GM19238 (cell line): Measurements from ENCODE around the gene CD55.

Experiments
- DNase-seq: peaks from one replicate; pipeline ENCODE4 v3.0.0; 2011; ENCODE audit warnings: low spot score; ENCODE audit not compliant: insufficient read length

CD55 gene, protein sequence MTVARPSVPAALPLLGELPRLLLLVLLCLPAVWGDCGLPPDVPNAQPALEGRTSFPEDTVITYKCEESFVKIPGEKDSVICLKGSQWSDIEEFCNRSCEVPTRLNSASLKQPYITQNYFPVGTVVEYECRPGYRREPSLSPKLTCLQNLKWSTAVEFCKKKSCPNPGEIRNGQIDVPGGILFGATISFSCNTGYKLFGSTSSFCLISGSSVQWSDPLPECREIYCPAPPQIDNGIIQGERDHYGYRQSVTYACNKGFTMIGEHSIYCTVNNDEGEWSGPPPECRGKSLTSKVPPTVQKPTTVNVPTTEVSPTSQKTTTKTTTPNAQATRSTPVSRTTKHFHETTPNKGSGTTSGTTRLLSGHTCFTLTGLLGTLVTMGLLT

GRCh38 chr1:207321079-207321789 is at the start of gene CD55:
Gene CD55, plus strand, starts transcription at chr1:207321678. Its CDS starts 88 bp downstream, at chr1:207321766.
- peak; percentile 69 for DNase-seq

DNA sequence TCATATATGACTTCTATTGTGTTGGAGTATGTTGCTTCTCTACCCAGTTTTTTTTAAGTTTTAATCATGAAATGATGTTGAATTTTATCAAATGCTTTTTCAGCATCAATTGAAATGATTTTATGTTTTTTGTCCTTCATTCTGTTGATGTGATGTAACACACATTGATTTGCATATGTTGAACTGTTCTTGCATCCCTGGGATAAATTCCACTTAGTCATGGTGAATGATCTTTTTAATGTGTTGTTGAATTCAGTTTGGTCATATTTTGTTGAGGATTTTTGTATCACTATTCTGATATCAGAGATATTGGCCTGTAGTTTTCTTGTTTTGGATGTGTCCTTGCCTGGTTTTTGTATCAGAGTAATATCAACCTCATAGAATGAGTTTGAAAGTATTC is 46.6 kb upstream of the CD55 start:
- no peak for DNase-seq

DNA sequence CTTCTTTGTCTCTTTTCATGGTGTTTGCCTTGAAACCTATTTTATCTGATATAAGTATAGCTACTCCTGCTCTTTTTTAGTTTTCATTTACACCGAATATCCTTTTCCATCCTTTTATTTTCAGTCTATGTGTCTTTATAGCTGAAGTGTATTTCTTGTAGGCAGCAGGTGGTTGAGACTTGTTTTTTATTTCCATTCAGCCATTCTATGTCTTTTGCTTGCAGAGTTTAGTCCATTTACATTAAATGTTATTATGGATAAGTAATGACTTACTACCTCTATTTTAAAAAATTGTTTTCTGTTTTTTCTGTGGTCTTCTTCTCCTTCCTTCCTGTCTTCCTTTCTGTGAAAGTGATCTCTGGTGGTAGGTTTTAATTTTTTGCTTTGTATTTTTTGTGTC is 45.0 kb upstream of the CD55 start:
- DNase-seq: no peak

DNA sequence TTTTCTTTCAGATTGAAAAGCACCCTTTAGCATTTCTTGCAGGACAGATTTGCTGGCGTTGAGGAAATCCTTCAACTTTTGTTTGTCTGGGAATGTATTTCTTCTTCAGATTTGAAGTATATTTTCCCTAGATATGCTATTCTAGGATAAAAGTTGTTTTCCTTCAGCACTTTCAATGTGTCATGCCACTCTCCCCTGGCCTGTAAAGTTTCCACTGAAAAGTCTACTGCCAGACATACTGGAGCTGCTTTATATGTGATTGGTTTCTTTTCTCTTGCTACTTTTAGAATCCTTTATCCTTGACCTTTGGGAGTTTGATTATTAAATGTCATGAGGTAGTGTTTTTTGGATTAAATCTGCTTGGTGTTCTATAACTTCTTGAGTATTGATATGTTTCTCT is 44.2 kb upstream of the CD55 start:
- no peak for DNase-seq

GRCh38 chr1:207279652-207280051 is 41.8 kb upstream of the CD55 start:
- DNase-seq: no peak

DNA sequence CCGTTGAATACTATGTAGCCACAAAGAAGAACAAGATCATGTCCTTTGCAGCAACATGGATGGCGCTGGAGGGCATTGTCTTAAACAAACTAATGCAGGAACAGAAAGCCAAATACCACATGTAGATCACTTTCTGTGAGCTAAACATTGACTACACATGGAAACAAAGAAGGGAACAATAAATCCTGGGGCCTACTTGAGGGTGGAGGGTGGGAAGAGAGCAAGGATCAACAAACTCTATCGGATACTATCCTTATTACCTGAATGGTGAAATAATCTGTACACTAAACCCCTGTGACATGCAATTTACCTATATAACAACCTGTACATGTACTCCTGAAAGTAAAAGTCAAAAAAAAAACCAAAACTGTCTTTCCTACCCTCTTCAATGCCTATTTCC is 40.8 kb upstream of the CD55 start:
- no peak for DNase-seq

DNA sequence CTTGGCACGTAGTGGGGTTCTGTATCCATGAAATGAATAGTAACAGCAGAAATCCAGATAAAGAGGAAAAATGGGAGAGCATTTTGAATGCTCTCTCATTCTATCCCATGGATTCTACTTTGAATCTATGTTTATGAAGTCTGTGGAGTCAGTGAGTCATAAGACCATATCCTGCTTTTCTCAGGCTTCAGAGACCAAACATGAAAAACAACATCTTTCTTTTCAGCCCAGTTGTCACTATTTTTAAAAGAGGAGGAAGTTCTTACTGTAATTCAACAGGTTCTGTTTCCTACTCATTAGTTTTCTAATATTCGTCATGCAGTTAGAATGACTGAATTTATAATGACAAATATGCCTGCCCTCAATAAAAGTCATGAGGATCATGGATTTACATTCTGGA is 39.4 kb upstream of the CD55 start:
- DNase-seq: no peak

GRCh38 chr1:207282496-207283380 is 38.7 kb upstream of the CD55 start:
- DNase-seq: no peak

GRCh38 chr1:207283421-207283820 is 38.1 kb upstream of the CD55 start:
- DNase-seq: no peak

DNA sequence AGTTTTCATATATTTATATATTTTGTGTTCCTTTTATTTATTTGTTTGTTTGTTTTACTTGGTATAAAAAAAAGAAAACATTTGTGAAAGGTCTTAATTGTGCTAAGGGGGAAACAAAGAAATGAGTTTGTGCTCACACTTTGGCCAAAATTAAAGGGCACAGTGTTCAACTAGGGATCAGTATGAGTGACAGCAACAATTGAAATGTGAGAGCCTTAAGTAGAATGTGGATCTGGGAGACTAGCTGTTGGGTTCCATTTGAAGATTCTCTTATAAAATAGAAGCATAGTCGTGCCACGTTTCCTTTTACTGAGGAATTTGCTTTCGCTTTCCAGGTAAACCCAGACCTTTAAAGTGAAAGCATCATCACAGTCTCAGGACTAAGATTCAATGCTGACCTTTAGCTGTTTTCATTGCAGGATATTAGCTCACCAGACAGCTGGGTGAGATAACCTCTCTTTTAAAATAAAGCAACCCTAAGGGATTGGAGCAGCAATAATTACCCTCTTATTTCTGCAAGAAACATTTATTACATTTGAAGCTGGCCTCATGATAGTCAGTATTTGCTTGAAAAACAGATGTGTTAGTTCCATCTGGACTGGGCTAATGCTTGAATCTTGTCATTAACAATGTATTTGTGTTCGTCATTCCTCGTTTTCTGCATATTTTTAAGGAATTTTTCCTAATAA is 37.1 kb upstream of the CD55 start:
- DNase-seq: no peak

- no peak for DNase-seq
Measured at GRCh38 chr1:207286786-207287468, 34.6 kb upstream of the CD55 start.

- no peak for DNase-seq
Measured at GRCh38 chr1:207288315-207288714, 33.2 kb upstream of the CD55 start.

DNA sequence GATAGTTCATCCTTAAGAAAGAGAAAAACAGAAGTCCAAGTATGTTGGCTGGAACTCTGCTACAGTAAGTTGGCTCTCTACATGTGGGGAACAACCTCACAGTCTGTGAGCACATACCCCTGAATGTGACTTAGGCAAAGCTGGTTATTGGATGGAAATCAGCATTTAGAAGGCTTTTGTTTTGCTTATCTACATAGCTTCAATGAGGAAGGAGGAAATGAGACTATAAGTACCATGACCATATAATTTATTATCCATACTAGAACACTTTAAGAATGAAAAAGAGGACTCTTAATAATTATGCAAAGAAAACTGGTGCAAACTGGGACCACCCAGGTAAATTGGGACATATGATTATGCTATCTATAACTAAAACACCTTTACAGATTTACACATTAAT is 31.7 kb upstream of the CD55 start:
- no peak for DNase-seq

DNA sequence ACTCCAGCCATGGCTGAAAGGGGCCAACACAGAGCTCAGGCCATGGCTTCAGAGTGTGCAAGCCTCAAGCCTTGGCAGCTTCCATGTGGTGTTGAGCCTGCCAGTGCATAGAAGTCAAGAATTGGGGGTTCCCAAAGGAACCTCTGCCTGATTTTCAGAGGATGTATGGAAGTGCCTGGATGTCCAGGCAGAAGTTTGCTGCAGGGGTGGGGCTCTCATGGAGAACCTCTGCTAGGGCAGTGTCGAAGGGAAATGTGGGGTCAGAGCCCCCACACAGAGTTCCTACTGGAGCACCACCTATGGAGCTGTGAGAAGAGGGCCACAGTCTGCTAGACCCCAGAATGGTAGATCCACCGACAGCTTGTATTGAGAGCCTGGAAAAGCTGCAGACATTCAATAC is 29.8 kb upstream of the CD55 start:
- no peak for DNase-seq

DNA sequence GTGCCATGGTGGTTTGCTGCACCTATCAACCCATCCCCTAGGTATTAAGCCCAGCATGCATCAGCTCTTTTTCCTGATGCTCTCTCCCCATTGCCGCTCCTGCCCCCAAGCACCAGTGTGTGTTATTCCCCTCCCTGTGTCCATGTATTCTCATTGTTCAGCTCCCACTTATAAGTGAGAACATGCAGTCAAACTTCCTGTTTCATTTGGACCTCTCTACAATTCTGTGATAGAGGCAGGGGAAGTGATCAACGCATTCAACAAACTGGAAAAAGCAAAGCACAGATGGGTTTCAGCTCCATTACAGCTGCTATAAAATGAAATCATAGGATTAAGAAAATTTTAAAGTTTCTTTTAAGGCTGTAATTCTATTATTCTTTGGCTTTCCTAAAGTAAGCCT is 23.3 kb upstream of the CD55 start:
- no peak for DNase-seq

DNA sequence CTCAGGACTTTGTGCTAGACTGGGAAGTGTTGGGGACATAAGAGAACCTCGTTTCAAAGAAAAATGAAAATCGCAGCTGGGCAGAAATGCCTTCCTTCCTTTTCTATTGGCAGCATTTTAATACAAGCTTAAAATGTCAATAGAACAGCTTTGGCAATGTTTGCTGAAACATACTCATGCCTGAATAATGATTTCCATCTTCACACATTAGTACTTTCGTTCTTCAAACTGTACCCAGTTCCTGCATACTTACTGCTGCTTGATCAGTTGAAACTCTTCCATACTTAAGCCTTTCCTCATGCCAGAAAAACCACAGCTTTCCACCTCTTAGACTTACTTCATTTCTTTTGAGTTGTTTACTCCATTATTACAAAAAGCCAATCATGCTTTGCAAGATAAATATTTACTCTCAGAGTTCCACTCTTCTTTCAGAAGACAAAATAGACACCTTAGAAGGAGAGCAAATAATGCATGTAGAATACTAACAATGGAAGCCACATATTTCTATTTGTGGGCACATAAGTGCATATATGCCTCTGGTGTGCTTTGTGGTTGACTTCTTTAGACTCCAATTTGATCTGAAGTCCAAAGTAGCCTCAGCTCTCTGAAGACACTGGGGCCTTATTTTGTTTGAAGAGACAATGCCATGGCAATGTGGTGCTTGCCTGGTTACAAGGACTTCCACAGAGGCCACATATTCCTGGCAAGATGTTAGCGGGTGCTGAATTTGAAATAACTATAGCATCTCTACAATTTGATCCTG is 22.7 kb upstream of the CD55 start:
- DNase-seq: no peak

DNA sequence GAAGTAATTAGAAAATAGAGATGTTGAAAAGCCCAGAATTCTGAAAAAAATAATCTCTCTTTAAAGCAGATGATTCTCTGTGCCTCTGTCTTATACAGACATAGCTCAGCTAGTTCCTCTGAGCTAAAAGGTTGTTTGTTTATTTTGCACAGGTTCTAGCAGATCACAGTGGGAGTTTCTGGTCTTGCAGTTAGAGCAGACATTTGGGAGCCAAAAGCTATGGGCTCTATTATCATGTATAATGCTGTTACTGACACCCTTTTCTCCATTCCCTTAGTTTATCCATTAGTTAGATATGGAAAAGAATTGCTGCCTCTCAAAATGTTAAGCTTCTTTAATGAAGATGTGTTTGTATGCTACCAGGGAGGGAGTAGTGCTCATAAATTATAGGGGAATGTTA is 20.5 kb upstream of the CD55 start:
- no peak for DNase-seq

DNA sequence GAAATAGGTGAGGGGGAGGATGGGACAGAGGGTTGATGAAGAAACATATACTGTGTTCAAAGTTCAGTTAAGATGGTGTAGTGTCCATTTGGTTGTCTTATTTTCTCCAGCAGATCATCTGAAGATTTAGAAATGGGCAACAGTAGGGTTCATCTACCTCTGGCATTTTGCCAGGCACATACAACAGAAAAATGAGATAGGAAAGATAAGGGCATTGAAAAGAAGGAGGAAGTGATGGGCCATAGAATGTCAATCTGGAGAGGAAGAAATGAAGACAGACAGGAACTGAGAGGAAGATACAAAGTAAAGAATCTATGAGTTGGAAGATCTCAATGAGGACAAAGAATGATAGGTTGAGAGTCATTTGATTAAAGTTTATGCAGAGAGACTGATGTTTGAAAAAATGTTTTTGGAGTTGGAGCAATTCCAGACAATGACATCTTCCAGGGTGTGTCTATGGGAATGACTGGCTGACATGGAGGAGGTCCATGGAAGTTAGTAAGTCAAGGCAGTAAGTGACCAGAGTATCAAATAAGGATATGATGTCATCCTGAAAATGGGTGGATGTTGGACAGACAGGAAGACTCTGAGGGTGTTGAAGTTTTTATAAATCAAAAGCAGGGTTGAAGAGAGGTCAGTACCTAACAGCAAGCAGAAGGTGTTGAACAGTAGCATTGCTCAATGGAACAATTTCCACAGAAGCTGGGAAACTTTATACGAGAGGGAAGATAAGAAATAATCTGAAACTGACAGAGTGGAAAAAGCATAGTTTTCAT is 18.7 kb upstream of the CD55 start:
- no peak for DNase-seq
